ENCODE data around the gene TUBB1.

The TUBB1 gene

DNA sequence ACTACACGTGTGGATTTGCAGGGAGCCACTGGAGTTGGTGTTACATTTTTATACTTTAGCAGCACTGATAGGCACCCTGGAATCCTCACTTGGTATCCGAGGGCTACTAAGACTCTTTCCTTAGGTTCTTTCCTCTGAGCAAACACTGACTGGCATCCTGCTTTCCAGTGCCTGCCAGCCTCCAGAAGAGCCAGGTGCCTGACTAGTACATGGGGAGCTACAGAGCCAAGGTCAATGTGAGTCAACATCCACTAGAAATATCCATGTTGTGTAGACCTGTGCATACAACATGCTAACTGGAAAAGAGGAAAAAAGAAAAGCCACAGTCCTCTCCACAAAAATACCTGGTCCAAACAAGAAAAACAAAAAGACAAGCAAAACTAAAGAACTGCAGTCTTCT lies 5.9 kb downstream of the TUBB1 start:
- Histone ChIP-seq H3K27me3 (ENCODE audit: control insufficient read depth, insufficient read depth, low read length) (peaks cover 42% of the 10 kb centered on the region), H3K4me3 (ENCODE audit: low read depth, low read length) (no peak overlapping the region), H3K36me3 (ENCODE audit: control insufficient read depth, insufficient read depth, low read length) (peaks cover 73% of the 10 kb centered on the region), H3K27ac (ENCODE audit: low read depth, low read length) (no peak overlapping the region), H3K9ac (ENCODE audit: low read depth, low read length) (no peak overlapping the region), H3K9me3 (ENCODE audit: control insufficient read depth, insufficient read depth, low read length) (no peaks in the 10 kb centered on the region), H3K4me1 (ENCODE audit: control insufficient read depth, insufficient read depth, low read length) (peaks cover 17% of the 10 kb centered on the region)

GRCh38 chr20:59025511-59025910 lies 6.3 kb downstream of the TUBB1 start:
- peaks cover 76% of the 10 kb centered on the region for H3K36me3 ChIP-seq (ENCODE audit: control insufficient read depth, insufficient read depth, low read length)

DNA sequence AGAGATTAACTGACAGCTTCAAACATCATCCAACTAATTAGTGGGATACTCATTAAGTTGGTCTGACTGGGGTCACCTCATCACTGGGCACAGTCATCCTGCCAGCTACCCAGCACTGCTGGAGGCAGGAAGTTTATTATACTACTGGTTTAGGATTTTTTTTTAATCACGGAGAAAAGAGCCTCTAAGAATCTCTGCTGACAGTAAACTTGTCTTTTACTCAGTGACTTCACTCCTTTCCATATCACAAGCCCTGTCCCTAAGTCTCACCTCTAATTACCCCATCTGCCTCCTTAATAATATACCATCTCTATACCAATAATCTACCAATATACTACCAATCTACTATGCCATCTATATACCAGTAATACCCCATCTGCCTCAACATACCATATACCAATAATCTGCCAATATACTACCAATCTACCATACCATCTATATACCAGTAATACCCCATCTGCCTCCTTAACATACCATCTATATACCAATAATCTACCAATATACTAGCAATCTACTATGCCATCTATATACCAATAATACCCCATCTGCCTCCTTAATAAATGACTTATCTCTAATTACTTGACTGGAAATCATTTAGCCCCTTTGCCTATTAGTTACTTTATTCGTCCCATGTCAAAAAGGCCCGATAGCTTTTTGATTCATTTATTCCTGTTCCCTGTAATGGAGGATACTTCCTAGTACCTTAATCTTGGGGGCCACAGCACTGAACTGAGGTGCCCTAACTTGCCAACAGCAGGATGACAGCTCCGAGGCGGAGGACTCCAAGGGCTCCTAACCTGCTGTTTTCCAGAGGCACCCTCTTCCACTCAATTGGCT lies 7.9 kb downstream of the TUBB1 start:
- H3K27ac ChIP-seq (ENCODE audit: low read depth, low read length) = no peak overlapping the region
- peaks cover 76% of the 10 kb centered on the region for H3K36me3 ChIP-seq (ENCODE audit: control insufficient read depth, insufficient read depth, low read length)
- no peak overlapping the region for H3K9ac ChIP-seq (ENCODE audit: low read depth, low read length)
- H3K9me3 ChIP-seq (ENCODE audit: control insufficient read depth, insufficient read depth, low read length) = no peaks in the 10 kb centered on the region
- no peak overlapping the region for H3K4me3 ChIP-seq (ENCODE audit: low read depth, low read length)
- peaks cover 18% of the 10 kb centered on the region for H3K4me1 ChIP-seq (ENCODE audit: control insufficient read depth, insufficient read depth, low read length)
- H3K27me3 ChIP-seq (ENCODE audit: control insufficient read depth, insufficient read depth, low read length) = peaks cover 61% of the 10 kb centered on the region

More at GRCh38 chr20:59025511-59025910, 6.3 kb downstream of the TUBB1 start:
- H3K4me3 ChIP-seq (ENCODE audit: low read depth, low read length) = no peak overlapping the region
- H3K27ac ChIP-seq (ENCODE audit: low read depth, low read length) = no peak overlapping the region
- H3K27me3 ChIP-seq (ENCODE audit: control insufficient read depth, insufficient read depth, low read length) = peaks cover 46% of the 10 kb centered on the region
- no peaks in the 10 kb centered on the region for H3K9me3 ChIP-seq (ENCODE audit: control insufficient read depth, insufficient read depth, low read length)
- H3K4me1 ChIP-seq (ENCODE audit: control insufficient read depth, insufficient read depth, low read length) = peaks cover 17% of the 10 kb centered on the region
- no peak overlapping the region for H3K9ac ChIP-seq (ENCODE audit: low read depth, low read length)

DNA sequence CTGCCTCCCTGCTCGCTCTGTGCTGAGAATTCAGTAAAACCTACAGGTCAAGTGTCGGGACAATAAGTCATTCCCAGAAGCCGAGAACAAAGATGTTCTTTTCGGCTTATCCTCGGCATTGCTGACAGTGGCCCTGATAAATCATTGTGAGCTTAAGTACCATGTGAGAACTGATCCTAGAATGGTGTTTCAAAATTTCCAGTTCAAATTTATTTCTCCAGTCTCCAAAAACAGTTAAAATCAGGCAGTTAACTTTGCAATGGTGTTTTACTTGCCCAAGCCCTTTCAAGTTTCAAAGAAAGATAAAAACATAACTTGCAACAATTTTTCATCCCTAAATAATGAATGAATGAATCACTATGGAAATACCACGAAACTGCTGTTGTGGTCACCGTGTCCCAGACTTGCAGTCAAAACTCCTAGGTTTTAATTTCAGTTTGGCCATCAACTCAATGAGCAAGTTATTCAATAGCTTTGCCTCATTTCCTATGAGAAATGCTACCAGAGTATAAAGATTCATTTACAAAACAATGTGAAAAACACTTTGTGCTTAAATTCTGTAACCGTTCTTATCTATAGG lies 8.6 kb downstream of the TUBB1 start:
- Histone ChIP-seq H3K27me3 (ENCODE audit: control insufficient read depth, insufficient read depth, low read length) (peaks cover 61% of the 10 kb centered on the region), H3K36me3 (ENCODE audit: control insufficient read depth, insufficient read depth, low read length) (peaks cover 75% of the 10 kb centered on the region), H3K9ac (ENCODE audit: low read depth, low read length) (no peak overlapping the region), H3K27ac (ENCODE audit: low read depth, low read length) (no peak overlapping the region), H3K9me3 (ENCODE audit: control insufficient read depth, insufficient read depth, low read length) (no peaks in the 10 kb centered on the region), H3K4me3 (ENCODE audit: low read depth, low read length) (no peak overlapping the region), H3K4me1 (ENCODE audit: control insufficient read depth, insufficient read depth, low read length) (peaks cover 18% of the 10 kb centered on the region)

DNA sequence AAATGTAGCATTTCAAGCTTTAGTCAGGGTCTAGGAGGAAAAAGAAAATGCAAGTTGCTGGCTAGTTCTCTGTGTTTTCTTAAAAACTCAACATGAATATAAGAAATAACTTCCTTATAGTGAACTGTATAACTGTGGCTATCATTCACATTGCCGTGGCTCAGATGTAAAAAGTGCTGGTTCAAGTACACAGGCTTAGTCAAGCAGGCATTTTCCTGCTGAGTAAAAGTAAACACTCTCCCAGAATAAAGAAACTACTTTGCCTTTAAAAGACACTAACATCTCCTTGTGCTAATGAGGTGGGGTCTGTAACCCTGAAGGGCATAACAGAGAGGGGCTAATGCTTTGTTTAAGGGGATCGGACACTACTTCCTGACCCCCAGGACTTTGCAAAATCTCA lies 9.6 kb downstream of the TUBB1 start:
- H3K36me3 ChIP-seq (ENCODE audit: control insufficient read depth, insufficient read depth, low read length) = peaks cover 69% of the 10 kb centered on the region
- H3K27me3 ChIP-seq (ENCODE audit: control insufficient read depth, insufficient read depth, low read length) = peaks cover 61% of the 10 kb centered on the region
- no peak overlapping the region for H3K4me3 ChIP-seq (ENCODE audit: low read depth, low read length)
- no peak overlapping the region for H3K9ac ChIP-seq (ENCODE audit: low read depth, low read length)
- H3K4me1 ChIP-seq (ENCODE audit: control insufficient read depth, insufficient read depth, low read length) = peaks cover 21% of the 10 kb centered on the region
- peak overlapping the region; percentile 15 for H3K27ac ChIP-seq (ENCODE audit: low read depth, low read length)
- no peaks in the 10 kb centered on the region for H3K9me3 ChIP-seq (ENCODE audit: control insufficient read depth, insufficient read depth, low read length)

GRCh38 chr20:59030911-59031563 lies 11.8 kb downstream of the TUBB1 start:
- Histone ChIP-seq H3K9ac (ENCODE audit: low read depth, low read length) (no peak overlapping the region), H3K9me3 (ENCODE audit: control insufficient read depth, insufficient read depth, low read length) (no peaks in the 10 kb centered on the region), H3K4me3 (ENCODE audit: low read depth, low read length) (peak overlapping the region; percentile 88), H3K36me3 (ENCODE audit: control insufficient read depth, insufficient read depth, low read length) (peaks cover 69% of the 10 kb centered on the region), H3K27me3 (ENCODE audit: control insufficient read depth, insufficient read depth, low read length) (peaks cover 58% of the 10 kb centered on the region), H3K4me1 (ENCODE audit: control insufficient read depth, insufficient read depth, low read length) (peaks cover 13% of the 10 kb centered on the region), H3K27ac (ENCODE audit: low read depth, low read length) (no peak overlapping the region)

DNA sequence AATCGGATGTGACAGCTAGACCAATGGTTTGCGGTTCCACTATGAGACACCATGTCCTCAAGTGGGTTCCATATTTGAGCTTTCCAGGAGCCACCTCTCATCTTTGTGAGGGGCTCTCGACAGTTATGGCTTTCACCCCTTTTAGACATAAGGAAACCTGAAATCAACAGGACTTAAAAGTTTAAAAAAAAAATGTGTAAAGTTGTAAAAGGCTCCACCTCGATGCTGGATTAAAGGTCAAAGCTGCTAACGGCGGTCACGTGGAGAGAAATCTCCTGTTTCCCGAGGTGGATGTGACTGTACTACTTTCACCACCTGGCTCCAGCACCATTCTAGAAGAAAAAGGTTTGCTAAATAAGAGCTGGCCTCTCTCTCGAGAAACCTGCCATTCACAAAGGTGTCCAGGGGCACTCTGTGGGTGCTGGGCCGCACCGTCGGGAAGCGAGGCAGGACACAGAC lies 12.4 kb downstream of the TUBB1 start:
- H3K9me3 ChIP-seq (ENCODE audit: control insufficient read depth, insufficient read depth, low read length) = no peaks in the 10 kb centered on the region
- H3K36me3 ChIP-seq (ENCODE audit: control insufficient read depth, insufficient read depth, low read length) = peaks cover 69% of the 10 kb centered on the region
- peaks cover 53% of the 10 kb centered on the region for H3K27me3 ChIP-seq (ENCODE audit: control insufficient read depth, insufficient read depth, low read length)
- H3K9ac ChIP-seq (ENCODE audit: low read depth, low read length) = peak overlapping the region; percentile 92
- H3K27ac ChIP-seq (ENCODE audit: low read depth, low read length) = peak overlapping the region; percentile 65
- peaks cover 13% of the 10 kb centered on the region for H3K4me1 ChIP-seq (ENCODE audit: control insufficient read depth, insufficient read depth, low read length)
- H3K4me3 ChIP-seq (ENCODE audit: low read depth, low read length) = peak overlapping the region; percentile 88

DNA sequence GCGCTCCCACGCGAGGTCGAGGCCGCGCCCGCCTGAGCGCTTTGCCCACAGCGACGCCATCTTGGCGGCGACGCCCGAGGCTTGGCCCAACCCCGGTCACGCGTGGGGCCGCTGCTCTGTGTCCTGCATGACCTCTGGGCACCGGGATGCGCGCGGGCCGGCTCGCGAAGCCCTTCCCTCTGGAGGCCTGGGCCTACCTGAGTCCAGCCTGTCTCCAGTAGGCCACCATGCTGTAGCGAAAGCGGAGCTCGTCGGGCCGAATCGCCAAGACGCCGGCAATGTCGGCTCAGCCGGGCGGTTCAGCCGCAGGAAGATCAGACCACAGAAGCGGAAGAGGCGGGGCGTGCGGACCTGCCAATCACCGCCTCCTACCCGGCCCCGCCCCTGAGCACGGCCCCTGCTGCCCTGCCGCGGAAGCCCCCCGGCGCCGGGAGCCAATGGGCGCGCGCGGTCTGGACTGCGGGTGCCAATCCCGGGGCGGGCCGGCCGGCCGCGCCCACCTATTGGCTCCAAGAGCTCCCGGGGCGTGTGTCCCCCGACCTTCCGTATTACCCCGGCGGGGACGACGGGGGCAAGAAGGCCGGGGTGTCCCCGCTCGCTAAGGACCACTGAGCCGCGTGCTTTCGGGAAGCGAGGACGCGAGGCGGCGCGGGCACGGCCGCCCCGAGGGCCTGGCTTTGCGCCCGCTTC lies 12.9 kb downstream of the TUBB1 start, which contains the start of gene ATP5F1E:
Gene ATP5F1E, minus strand, starts transcription at position 313 of the 690 bp plus-strand sequence. Its CDS starts 84 bp downstream, at position 229.
- H3K9me3 ChIP-seq (ENCODE audit: control insufficient read depth, insufficient read depth, low read length) = no peaks in the 10 kb centered on the region
- peaks cover 69% of the 10 kb centered on the region for H3K36me3 ChIP-seq (ENCODE audit: control insufficient read depth, insufficient read depth, low read length)
- H3K4me3 ChIP-seq (ENCODE audit: low read depth, low read length) = peak within 1 kb of the TSS; percentile 88
- H3K27ac ChIP-seq (ENCODE audit: low read depth, low read length) = peak within 1 kb of the TSS; percentile 78
- H3K9ac ChIP-seq (ENCODE audit: low read depth, low read length) = peak within 1 kb of the TSS; percentile 92
- H3K27me3 ChIP-seq (ENCODE audit: control insufficient read depth, insufficient read depth, low read length) = peaks cover 47% of the 10 kb centered on the region
- H3K4me1 ChIP-seq (ENCODE audit: control insufficient read depth, insufficient read depth, low read length) = peaks cover 13% of the 10 kb centered on the region

DNA sequence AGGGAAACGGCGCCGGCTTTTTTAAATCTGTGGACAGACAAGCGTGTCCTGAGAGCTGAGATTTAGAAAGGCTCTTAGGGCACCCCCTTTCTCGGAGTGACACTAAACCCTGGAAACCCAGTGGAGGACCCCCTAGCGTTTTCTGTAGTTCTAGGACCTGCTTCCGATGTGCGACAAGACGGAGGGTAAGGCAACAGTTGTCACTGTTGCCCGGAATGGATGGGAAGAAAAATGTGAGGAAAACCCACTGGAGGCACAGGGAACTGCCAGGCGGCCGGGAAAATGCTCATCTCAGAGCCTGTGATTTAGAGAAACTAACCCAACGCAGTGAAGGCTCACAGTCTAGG lies 13.5 kb downstream of the TUBB1 start:
- Histone ChIP-seq H3K4me3 (ENCODE audit: low read depth, low read length) (peak overlapping the region; percentile 88), H3K9ac (ENCODE audit: low read depth, low read length) (peak overlapping the region; percentile 58; the same call in 1 of the 2 replicates), H3K9me3 (ENCODE audit: control insufficient read depth, insufficient read depth, low read length) (no peaks in the 10 kb centered on the region), H3K27ac (ENCODE audit: low read depth, low read length) (peak overlapping the region; percentile 78), H3K4me1 (ENCODE audit: control insufficient read depth, insufficient read depth, low read length) (peaks cover 13% of the 10 kb centered on the region), H3K36me3 (ENCODE audit: control insufficient read depth, insufficient read depth, low read length) (peaks cover 69% of the 10 kb centered on the region), H3K27me3 (ENCODE audit: control insufficient read depth, insufficient read depth, low read length) (peaks cover 42% of the 10 kb centered on the region)

DNA sequence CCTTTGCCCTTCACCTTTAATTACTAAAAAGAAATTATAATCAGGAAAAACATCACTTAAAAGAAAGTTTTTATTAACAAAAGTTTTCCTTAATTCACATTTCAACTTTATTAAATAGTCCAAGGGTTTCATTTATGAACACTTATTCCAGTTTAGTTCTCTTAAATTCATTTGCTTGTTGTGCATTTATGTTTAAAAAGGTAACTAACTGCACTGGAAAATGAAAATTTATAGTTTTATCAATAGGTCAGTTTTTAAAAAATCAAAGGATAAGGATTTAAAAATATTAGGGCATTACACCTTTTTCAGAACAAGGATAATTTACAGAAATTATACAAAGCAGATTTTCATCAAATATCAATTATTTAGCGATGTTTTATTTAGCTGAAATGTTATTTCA lies 13.9 kb downstream of the TUBB1 start:
- no peaks in the 10 kb centered on the region for H3K9me3 ChIP-seq (ENCODE audit: control insufficient read depth, insufficient read depth, low read length)
- no peak overlapping the region for H3K27ac ChIP-seq (ENCODE audit: low read depth, low read length)
- H3K4me1 ChIP-seq (ENCODE audit: control insufficient read depth, insufficient read depth, low read length) = peaks cover 13% of the 10 kb centered on the region
- H3K9ac ChIP-seq (ENCODE audit: low read depth, low read length) = no peak overlapping the region
- peak overlapping the region; percentile 88 for H3K4me3 ChIP-seq (ENCODE audit: low read depth, low read length)
- peaks cover 69% of the 10 kb centered on the region for H3K36me3 ChIP-seq (ENCODE audit: control insufficient read depth, insufficient read depth, low read length)
- H3K27me3 ChIP-seq (ENCODE audit: control insufficient read depth, insufficient read depth, low read length) = peaks cover 38% of the 10 kb centered on the region

All from HUES48 (cell line).